ENCODE results near the gene MMAB. TPM values are rescaled to one million over a fixed set of nuclear protein-coding genes. Genes with fewer than 3 reads are reported as not detected.

The MMAB gene
- total RNA-seq, 2 experiments from 2014 or later = 35.4 to 40.9 TPM

- Mint-ChIP-seq H3K4me1 (peaks cover 30% of the 10 kb centered on the region), H3K27me3 (no peaks in the 10 kb centered on the region), H3K4me3 (peak overlapping the region; percentile 85), H3K9me3 (ENCODE audit: low read depth) (no peaks in the 10 kb centered on the region), H3K36me3 (peaks cover 22% of the 10 kb centered on the region), H3K27ac (peak overlapping the region; percentile 94)
- CTCF ChIA-PET = interaction anchor here (0.5 to 3.4 kb wide), 8 partner anchors 9 to 341 kb away, joined by 3 to 19 read pairs (median 4); no protein-coding TSS in a partner anchor
- DNase-seq (no peak), ATAC-seq (no peak)
Observed at GRCh38 chr12:109573914-109574244, 575 bp upstream of the MMAB start.

- DNase-seq (no peak), ATAC-seq (no peak)
- H3K27me3 Mint-ChIP-seq = no peaks in the 10 kb centered on the region
- H3K36me3 Mint-ChIP-seq = peaks cover 19% of the 10 kb centered on the region
- CTCF ChIA-PET = interaction anchor here (0.9 to 3.4 kb wide), 4 partner anchors 25 to 204 kb away, joined by 3 to 19 read pairs (median 6); no protein-coding TSS in a partner anchor
- peak overlapping the region; percentile 85 for H3K4me3 Mint-ChIP-seq
- peak overlapping the region; percentile 94 for H3K27ac Mint-ChIP-seq
- no peaks in the 10 kb centered on the region for H3K9me3 Mint-ChIP-seq (ENCODE audit: low read depth)
- peaks cover 30% of the 10 kb centered on the region for H3K4me1 Mint-ChIP-seq
Observed at GRCh38 chr12:109572506-109572845, 828 bp downstream of the MMAB start.

- Mint-ChIP-seq H3K4me1 (peaks cover 30% of the 10 kb centered on the region), H3K36me3 (peaks cover 16% of the 10 kb centered on the region), H3K9me3 (ENCODE audit: low read depth) (no peaks in the 10 kb centered on the region), H3K4me3 (no peak overlapping the region), H3K27me3 (no peaks in the 10 kb centered on the region), H3K27ac (peak overlapping the region; percentile 2)
- no peak for DNase-seq
- CTCF ChIA-PET = interaction anchor here (0.9 to 3.4 kb wide), 4 partner anchors 26 to 204 kb away, joined by 3 to 19 read pairs (median 6); no protein-coding TSS in a partner anchor
- ATAC-seq = no peak
Observed at GRCh38 chr12:109571773-109572505, 1.4 kb downstream of the MMAB start.

- CTCF ChIA-PET = no interaction called here
- DNase-seq (no peak), ATAC-seq (no peak)
- H3K27me3 Mint-ChIP-seq = no peaks in the 10 kb centered on the region
- H3K9me3 Mint-ChIP-seq (ENCODE audit: low read depth) = no peaks in the 10 kb centered on the region
- H3K4me3 Mint-ChIP-seq = no peak overlapping the region
- H3K36me3 Mint-ChIP-seq = peaks cover 17% of the 10 kb centered on the region
- peaks cover 16% of the 10 kb centered on the region for H3K4me1 Mint-ChIP-seq
- no peak overlapping the region for H3K27ac Mint-ChIP-seq
Observed at GRCh38 chr12:109568486-109568885, 4.8 kb downstream of the MMAB start.

GRCh38 chr12:109567967-109568366, 5.3 kb downstream of the MMAB start:
- ATAC-seq (no peak), DNase-seq (no peak)
- Mint-ChIP-seq H3K27ac (no peak overlapping the region), H3K27me3 (no peaks in the 10 kb centered on the region), H3K9me3 (ENCODE audit: low read depth) (no peaks in the 10 kb centered on the region), H3K4me3 (no peak overlapping the region), H3K36me3 (peaks cover 19% of the 10 kb centered on the region), H3K4me1 (peaks cover 14% of the 10 kb centered on the region)
- CTCF ChIA-PET = no interaction called here

- CTCF ChIA-PET = no interaction called here
- Mint-ChIP-seq H3K36me3 (peaks cover 22% of the 10 kb centered on the region), H3K4me3 (no peak overlapping the region), H3K4me1 (peaks cover 7% of the 10 kb centered on the region), H3K27ac (no peak overlapping the region), H3K9me3 (ENCODE audit: low read depth) (no peaks in the 10 kb centered on the region), H3K27me3 (no peaks in the 10 kb centered on the region)
- DNase-seq = no peak
- ATAC-seq = no peak
Observed at GRCh38 chr12:109567296-109567695, 6.0 kb downstream of the MMAB start.

- Mint-ChIP-seq H3K27ac (no peak overlapping the region), H3K9me3 (ENCODE audit: low read depth) (peaks cover 7% of the 10 kb centered on the region), H3K27me3 (no peaks in the 10 kb centered on the region), H3K36me3 (peaks cover 31% of the 10 kb centered on the region), H3K4me3 (no peak overlapping the region), H3K4me1 (peaks cover 2% of the 10 kb centered on the region)
- no peak for DNase-seq
- no peak for ATAC-seq
- CTCF ChIA-PET = no interaction called here
Observed at GRCh38 chr12:109566424-109566823, 6.9 kb downstream of the MMAB start.

- CTCF ChIA-PET = interaction anchor here (0.8 to 1.2 kb wide), 2 partner anchors 34 to 281 kb away, joined by 3 read pairs; no protein-coding TSS in a partner anchor
- peaks cover 1% of the 10 kb centered on the region for H3K4me1 Mint-ChIP-seq
- no peaks in the 10 kb centered on the region for H3K27me3 Mint-ChIP-seq
- H3K27ac Mint-ChIP-seq = no peak overlapping the region
- no peak for ATAC-seq
- no peak overlapping the region for H3K4me3 Mint-ChIP-seq
- DNase-seq = no peak
- peaks cover 7% of the 10 kb centered on the region for H3K9me3 Mint-ChIP-seq (ENCODE audit: low read depth)
- H3K36me3 Mint-ChIP-seq = peaks cover 26% of the 10 kb centered on the region
Observed at GRCh38 chr12:109563291-109564284, 9.7 kb downstream of the MMAB start.

GRCh38 chr12:109562871-109563270, 10.4 kb downstream of the MMAB start:
- Mint-ChIP-seq H3K27me3 (no peaks in the 10 kb centered on the region), H3K27ac (no peak overlapping the region), H3K4me3 (no peak overlapping the region), H3K9me3 (ENCODE audit: low read depth) (peaks cover 7% of the 10 kb centered on the region), H3K36me3 (peaks cover 26% of the 10 kb centered on the region), H3K4me1 (peaks cover 1% of the 10 kb centered on the region)
- CTCF ChIA-PET = interaction anchor here (1.2 kb wide), 1 partner anchor 282 kb away, joined by 3 read pairs; no protein-coding TSS in a partner anchor
- ATAC-seq = no peak
- no peak for DNase-seq

GRCh38 chr12:109561711-109562030, 11.6 kb downstream of the MMAB start:
- no peak overlapping the region for H3K27ac Mint-ChIP-seq
- ATAC-seq (no peak), DNase-seq (no peak)
- peaks cover 26% of the 10 kb centered on the region for H3K36me3 Mint-ChIP-seq
- H3K4me1 Mint-ChIP-seq = peaks cover 1% of the 10 kb centered on the region
- H3K27me3 Mint-ChIP-seq = no peaks in the 10 kb centered on the region
- CTCF ChIA-PET = no interaction called here
- no peak overlapping the region for H3K4me3 Mint-ChIP-seq
- H3K9me3 Mint-ChIP-seq (ENCODE audit: low read depth) = peaks cover 7% of the 10 kb centered on the region

- no peaks in the 10 kb centered on the region for H3K27me3 Mint-ChIP-seq
- ATAC-seq (no peak), DNase-seq (no peak)
- H3K27ac Mint-ChIP-seq = no peak overlapping the region
- CTCF ChIA-PET = interaction anchor here (1.8 kb wide), 1 partner anchor 36 kb away, joined by 7 read pairs; no protein-coding TSS in a partner anchor
- H3K9me3 Mint-ChIP-seq (ENCODE audit: low read depth) = peaks cover 7% of the 10 kb centered on the region
- H3K4me3 Mint-ChIP-seq = no peak overlapping the region
- peaks cover 26% of the 10 kb centered on the region for H3K36me3 Mint-ChIP-seq
- peaks cover 1% of the 10 kb centered on the region for H3K4me1 Mint-ChIP-seq
Observed at GRCh38 chr12:109560867-109561710, 12.2 kb downstream of the MMAB start.

- no peak for ATAC-seq
- DNase-seq = no peak
- Mint-ChIP-seq H3K9me3 (ENCODE audit: low read depth) (peaks cover 7% of the 10 kb centered on the region), H3K4me3 (no peak overlapping the region), H3K36me3 (peaks cover 22% of the 10 kb centered on the region), H3K4me1 (peaks cover 1% of the 10 kb centered on the region), H3K27ac (no peak overlapping the region), H3K27me3 (no peaks in the 10 kb centered on the region)
- CTCF ChIA-PET = interaction anchor here (1.8 kb wide), 1 partner anchor 38 kb away, joined by 7 read pairs; no protein-coding TSS in a partner anchor
Observed at GRCh38 chr12:109559601-109560000, 13.7 kb downstream of the MMAB start.

GRCh38 chr12:109559200-109559505, 14.2 kb downstream of the MMAB start:
- H3K4me3 Mint-ChIP-seq = no peak overlapping the region
- peaks cover 7% of the 10 kb centered on the region for H3K9me3 Mint-ChIP-seq (ENCODE audit: low read depth)
- CTCF ChIA-PET = interaction anchor here (1.8 kb wide), 1 partner anchor 38 kb away, joined by 7 read pairs; no protein-coding TSS in a partner anchor
- H3K4me1 Mint-ChIP-seq = peaks cover 1% of the 10 kb centered on the region
- H3K27me3 Mint-ChIP-seq = no peaks in the 10 kb centered on the region
- peaks cover 20% of the 10 kb centered on the region for H3K36me3 Mint-ChIP-seq
- ATAC-seq (no peak), DNase-seq (no peak)
- H3K27ac Mint-ChIP-seq = no peak overlapping the region

Measured in activated CD8-positive, alpha-beta memory T cell treated with anti-CD3 and anti-CD28 coated beads, Interleukin-2, amount 10 ng/mL, durations not matched to agents 7 days and 5 days (primary cell).